HS-27A (cell line): Measurements from ENCODE around the gene NOTUM.
"Not testable (repeated sequence)": the region's sequence is repeated elsewhere in the genome, so short reads cannot be mapped to it uniquely, and the experiment has no call there.

Experiments used
- DNase-seq: peaks from one replicate; pipeline ENCODE4 v3.0.0-alpha.2; 2012; ENCODE audit warnings: low read depth, missing footprints

Gene NOTUM

GRCh38 chr17:81923302-81924260 lies 37.4 kb downstream of the NOTUM start:
- DNase-seq: no peak

DNA sequence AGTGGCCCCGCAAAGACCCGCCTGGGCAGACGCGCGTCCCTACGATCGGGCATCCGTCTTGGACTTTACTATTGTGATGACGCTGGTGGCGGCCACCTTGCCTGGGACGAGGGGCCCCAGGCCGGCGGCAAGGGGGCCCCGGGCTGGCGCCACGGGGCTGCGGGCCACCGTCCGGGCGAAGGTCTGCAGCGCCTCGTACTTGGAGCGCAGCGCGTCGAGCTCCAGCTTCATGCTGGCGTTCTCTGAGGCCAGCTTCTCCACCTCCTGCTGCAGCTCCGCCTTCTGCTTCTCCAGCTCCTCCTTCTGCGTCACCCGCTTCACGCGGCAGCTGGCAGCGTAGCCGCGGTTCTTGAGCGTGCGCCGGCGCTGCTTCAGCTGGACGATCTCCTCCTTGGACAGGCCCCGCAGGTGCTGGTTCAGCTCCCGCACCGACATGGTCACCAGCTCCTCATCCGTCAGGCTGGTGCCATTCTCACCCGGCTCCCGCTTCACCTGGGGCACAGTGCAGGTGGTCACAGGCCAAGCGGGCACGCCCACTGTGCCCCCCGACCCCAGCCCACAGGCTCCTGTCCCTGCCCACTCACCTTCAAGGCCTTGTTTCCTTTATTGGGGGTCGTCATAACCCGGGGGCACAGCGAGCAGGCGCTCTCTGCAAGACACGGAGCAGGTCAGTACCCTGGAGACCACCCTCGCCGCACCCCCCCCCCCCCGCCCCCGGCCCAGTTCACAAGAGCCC lies 38.3 kb downstream of the NOTUM start:
- no peak for DNase-seq

DNA sequence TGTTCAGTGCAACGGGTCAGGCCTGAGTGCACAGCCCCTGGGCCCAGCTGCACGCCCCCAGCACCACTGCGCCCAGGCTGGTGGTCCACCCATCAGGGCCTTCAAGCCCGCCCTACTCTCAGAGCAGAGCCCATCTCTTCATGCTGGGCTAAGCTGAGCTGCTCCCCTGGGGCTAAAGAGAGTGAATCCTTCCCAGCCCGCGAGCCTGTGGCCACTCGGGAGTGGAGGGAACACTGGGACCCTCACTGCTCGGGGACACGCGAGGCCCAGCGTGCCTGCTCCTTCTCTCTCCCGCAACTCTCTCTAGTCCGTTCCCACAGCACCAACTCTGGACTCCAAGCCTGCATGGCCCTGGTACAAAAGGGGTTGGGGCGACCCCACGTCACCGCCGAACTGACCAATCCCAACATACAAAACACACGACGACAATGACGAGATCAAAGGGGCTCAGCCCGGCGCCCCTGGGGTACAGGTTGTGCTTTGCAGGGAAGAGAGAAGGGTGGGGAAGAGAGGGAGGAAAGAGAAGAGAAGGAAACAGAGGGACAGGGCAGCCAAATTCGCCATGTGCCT lies 38.9 kb downstream of the NOTUM start:
- no peak for DNase-seq

GRCh38 chr17:81921537-81921862 lies 39.5 kb downstream of the NOTUM start:
- DNase-seq: no peak

DNA sequence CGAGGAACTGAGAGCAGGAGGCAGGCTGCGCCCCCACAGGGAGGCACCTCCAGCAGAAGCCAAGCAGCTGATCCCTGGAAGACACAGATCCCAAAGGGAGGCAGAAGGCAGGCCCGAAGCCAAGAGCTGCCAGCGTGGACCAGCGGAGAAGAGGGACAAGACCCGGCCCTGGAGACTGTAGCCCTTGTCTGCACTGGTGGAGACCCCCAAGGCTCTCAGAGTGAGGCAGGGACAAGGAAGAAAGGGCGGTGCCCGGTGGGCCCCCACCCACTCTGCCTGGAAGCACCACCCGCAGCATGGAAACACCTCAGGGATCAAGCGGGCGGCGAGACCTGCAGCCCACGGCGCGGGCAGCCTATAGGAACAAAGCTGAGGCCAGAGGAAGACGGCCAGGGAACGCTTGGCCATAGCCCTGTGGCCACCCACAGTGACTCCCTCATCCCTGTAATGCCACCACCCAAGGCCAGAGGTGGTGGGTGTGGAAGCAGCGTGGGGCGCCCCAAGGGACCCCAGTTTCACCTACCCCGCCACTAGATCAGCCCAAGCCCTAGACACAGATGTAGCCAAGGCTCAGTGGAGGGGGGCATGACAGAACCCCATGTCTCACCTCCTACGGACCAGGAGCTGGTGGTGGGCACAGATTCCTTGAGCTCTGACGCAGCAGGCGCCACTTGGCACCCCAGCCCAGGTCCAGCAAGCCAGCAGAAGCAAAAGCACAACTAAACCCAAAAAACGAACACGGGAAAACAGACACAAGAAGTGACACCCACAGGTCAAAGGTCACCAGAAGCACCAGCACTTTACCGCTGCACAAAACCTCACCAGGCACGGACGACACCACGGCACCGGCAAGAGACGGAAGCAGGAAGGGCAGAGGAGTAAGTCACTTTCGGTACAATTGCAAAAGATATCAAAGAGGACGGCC lies 40.1 kb downstream of the NOTUM start:
- no peak for DNase-seq

- no peak for DNase-seq
Observed at GRCh38 chr17:81918832-81919545, 42.0 kb downstream of the NOTUM start.

DNA sequence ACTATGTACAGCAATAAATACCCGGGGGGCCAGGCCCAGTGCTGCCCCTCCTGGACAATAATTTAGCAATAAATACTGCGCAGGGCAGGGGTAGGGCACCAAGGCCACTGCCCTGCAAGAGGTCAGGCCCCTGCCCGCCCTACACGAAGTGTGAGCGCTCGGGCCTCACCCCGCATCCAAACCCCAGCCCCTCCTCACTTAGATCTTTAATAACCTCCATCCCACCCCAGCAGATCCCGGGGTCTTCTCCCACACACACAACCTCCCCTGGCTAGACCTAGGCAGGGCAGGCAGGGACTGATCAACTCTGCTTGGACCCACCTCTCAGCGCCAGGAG lies 42.7 kb downstream of the NOTUM start:
- DNase-seq: not testable (repeated sequence)

DNA sequence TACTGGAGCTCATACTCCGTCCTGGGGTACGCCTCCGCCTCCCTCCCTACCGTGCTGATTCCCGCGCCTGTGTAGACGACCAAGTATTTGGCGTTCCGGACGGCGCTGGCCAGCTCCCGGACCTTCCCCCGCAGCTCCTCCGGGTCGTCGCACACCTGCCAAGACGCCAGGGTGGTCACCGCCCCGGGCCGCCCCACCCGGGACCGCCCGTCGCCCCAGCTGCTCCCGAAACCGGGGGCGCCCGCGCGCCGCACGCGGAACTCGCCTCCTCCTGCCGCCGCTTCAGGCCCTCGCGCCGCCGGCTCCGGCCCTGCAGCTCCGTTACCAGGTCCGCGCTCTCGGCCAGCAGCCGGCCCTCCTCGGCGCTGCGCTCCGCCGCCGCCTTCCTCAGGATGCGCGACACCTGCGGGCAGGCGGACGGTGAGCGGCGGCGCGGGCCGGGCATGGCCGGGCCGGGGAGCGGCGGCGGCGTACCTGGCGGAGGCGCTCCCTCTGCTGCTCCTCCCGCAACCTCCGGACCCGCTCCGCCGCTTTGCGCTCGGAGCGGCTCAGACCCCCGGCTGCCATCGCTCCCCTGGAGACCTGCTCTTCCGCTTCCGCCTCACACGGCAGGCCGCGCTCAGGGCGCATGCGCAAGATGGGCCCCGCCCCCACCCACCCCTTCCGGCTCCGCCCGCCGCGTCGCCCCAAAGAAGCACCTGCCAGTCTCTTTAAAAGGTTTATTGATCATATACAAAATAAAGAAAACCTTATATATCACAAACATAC lies 43.2 kb downstream of the NOTUM start, which contains the start of gene SIRT7:
Gene SIRT7 (minus strand): TSS at position 612 of the 768 bp plus-strand sequence. CDS start 45 bp downstream, at position 567.
- DNase-seq: peak; percentile 22

DNA sequence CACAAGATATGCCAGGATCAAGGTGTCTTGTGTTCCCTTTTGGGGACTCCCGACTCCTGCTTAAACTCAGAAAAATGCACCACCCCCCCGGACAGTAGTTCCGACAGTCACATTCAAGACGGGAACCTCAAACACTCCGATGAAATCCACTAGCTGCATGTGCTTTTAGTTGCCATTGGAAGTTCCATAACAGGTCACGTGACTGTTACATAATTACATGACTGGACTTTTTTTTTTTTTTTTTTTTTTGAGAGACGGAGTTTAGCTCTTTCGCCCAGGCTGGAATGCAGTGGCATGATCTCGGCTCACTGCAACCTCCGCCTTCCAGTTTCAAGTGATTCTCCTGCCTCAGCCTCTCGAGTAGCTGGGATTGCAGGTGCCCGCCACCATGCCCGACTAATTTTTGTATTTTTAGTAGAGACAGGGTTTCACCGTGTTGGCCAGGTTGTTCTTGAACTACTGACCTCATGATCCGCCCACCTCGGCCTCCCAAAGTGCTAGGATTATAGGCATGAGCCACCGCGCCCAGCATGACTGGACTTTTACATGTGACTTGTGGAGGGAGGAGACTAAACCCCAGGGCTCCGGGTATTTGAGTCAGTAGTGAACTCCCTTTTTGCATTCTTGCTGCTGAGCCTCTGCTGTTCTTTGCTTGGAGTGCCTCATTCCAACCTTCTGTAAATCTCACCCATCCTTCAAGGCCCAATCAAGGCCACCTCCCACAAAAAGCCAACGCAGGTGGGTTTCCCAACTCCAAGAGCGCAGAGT lies 44.6 kb downstream of the NOTUM start:
- no peak for DNase-seq

GRCh38 chr17:81915331-81915730 lies 45.7 kb downstream of the NOTUM start:
- DNase-seq: no peak

GRCh38 chr17:81914103-81914850 lies 46.7 kb downstream of the NOTUM start:
- no peak for DNase-seq

GRCh38 chr17:81913394-81914102 lies 47.4 kb downstream of the NOTUM start:
- DNase-seq: no peak

DNA sequence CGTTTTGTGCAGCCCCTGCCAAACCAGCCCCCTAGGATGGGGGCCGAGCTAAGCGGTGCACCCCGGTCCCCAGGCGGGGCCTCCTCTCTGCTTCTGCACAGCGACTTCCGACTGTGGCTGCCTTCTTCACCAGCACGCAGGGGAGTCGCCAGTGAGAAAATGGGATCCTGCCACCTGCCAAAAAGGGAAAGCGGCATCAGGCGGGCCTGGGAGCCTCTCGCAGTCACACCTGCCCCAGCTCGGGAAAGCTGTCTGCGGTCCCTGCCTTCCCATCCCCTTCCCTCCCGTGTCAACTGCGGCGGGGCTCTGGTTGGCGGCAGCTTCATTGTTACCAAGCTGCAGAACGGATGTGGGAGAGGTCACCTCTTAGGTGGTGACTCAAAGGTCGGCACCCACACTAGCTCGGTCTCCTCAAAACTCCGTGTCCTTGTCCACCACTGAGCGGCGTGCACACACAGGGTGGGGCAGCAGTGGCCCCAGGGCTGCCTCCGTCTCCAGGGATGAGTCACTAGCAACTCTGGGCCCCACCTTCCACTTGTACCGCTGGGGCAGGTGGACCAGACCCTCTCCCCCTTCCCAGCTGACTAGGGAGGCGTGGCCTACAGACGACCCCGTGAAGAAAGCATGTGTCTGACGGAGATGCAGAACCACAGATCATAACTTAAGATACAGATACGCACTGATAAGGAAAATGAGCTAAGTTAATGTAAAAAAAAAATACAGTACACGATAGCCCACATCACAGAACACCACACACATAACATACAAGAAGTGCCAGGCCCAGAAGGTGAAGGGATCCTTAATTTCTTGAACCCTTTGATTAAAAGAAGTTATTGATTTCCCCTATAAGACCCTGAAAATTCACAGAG lies 48.3 kb downstream of the NOTUM start:
- no peak for DNase-seq

- DNase-seq: no peak
Observed at GRCh38 chr17:81911969-81912368, 49.0 kb downstream of the NOTUM start.

DNA sequence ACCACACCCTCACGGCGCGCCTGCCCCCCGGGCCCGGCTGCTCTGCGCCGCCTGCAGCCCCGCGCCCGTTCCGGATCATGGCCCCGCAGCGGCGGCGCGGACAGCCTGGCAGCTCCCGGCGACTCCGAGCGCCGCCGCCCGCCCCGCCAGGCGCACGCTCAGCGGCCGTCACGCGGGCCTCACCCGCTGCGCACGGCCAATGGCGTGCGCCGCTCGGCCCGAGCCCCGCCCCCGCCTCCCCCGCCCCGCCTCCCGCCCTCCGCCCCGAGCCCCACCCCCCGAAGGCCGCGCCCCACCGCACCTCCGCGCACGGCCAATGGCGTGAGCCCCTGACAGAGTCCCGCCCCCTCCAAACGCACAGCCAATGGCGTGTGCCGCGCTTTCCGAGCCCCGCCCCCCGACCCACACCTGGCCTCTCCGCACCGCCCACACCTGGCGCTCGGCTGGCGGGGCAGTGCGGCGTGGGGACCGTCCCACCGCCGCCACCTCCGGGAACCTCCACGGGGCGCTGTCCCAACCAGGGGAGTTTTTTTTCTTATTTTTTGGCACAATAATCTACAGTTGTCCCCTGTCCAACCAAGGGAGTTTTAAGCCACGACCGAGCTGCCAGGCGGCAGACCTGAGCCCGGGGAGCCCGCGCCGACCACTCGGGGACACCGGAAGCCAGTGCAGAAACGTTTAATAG lies 49.6 kb downstream of the NOTUM start, which contains the start of gene PCYT2:
Gene PCYT2 (minus strand): TSS at position 123 of the 685 bp plus-strand sequence. CDS start 44 bp downstream, at position 79.
- DNase-seq: no peak

DNA sequence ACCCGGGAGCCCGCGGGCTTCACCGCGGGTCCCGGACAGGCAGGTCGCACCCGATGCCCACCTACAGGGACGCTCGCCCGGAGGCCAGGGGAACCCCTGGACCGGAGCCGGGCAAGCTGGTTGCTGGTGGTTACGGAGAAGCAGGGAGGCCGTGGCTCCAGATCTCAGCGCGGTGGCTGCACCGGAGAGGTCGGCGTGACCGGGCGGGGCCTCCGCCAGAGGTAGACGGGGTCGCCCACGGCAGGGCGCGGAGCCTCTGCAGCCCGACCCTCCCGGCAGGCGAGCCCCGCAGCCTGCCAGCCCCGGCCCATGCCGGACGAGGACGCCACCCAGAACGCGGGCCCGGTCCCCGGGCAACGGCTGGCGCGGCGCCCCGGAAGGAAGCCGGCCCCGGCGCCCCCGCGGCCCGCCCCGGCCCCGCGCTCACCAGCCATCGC lies 50.1 kb downstream of the NOTUM start:
- DNase-seq: no peak
